ENCODE data around the gene P2RX6.
"Not testable (repeated sequence)": the region's sequence is repeated elsewhere in the genome, so short reads cannot be mapped to it uniquely, and the experiment has no call there.

Gene P2RX6

GRCh38 chr22:21031545-21032036 is 16.6 kb downstream of the P2RX6 start:
- DNase-seq (ENCODE audit: low read depth in 2 of 2) = no peak

- no peak for DNase-seq (ENCODE audit: low read depth in 2 of 2)
Measured at GRCh38 chr22:21032037-21032867, 17.3 kb downstream of the P2RX6 start, which contains the start of gene SLC7A4. Gene SLC7A4, minus strand, starts transcription at chr22:21032561. Its CDS starts 749 bp downstream, at chr22:21031812.

GRCh38 chr22:21032868-21033688 is 18.1 kb downstream of the P2RX6 start:
- no peak for DNase-seq (ENCODE audit: low read depth in 2 of 2)

- no peak for DNase-seq (ENCODE audit: low read depth in 2 of 2)
Measured at GRCh38 chr22:21033895-21034294, 18.9 kb downstream of the P2RX6 start.

GRCh38 chr22:21034989-21035388 is 20.0 kb downstream of the P2RX6 start:
- no peak for DNase-seq (ENCODE audit: low read depth in 2 of 2)

GRCh38 chr22:21038405-21038804 is 23.4 kb downstream of the P2RX6 start:
- no peak for DNase-seq (ENCODE audit: low read depth in 2 of 2)

- DNase-seq (ENCODE audit: low read depth in 2 of 2) = not testable (repeated sequence)
Measured at GRCh38 chr22:21039158-21039557, 24.2 kb downstream of the P2RX6 start.

- DNase-seq (ENCODE audit: low read depth in 2 of 2) = no peak
Measured at GRCh38 chr22:21041937-21042336, 27.0 kb downstream of the P2RX6 start.

DNA sequence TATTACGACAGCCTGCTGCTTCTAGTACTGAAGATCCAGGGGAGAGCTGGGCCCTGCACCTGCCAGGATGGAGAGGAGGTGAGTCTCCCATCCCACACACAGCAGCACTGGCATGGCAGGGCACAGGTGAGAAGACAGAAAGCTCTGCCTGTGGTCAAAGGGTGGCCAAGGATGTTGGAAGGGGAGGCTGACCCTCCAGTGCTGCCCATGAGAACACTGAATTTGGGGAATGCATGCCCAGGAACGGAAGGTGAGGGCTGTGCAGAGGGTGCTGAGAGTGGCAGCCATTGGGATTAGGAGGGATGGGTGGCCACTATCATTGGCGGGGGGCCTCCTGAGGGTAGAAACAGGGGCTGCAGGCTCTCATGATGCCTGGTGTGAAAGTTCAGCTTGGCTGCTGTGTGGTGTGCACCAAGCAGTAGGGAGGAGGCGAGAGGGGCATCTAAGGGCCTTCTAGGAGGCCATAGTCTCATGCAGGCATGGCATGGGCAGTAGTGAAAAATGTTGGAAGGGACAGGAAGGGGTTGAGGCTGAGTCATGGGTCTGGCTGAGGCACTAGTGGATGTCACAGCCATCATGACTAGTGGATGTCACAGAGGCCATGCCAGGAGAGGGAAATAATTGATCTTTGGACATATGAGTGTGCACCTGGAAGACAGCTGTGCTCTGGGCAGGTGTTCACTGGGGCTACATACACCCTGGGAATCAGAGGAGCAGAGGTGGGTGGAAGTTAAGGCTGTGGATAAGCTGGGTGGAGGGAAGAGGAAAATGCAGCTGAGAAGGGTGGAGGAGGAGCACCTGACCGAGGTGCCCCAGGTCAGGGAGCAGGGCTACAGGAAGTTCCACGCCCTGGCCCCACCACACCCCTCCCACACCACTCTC is 28.3 kb downstream of the P2RX6 start:
- DNase-seq (ENCODE audit: low read depth in 2 of 2) = no peak

GRCh38 chr22:21043860-21044535 is 29.0 kb downstream of the P2RX6 start:
- DNase-seq (ENCODE audit: low read depth in 2 of 2) = no peak

DNA sequence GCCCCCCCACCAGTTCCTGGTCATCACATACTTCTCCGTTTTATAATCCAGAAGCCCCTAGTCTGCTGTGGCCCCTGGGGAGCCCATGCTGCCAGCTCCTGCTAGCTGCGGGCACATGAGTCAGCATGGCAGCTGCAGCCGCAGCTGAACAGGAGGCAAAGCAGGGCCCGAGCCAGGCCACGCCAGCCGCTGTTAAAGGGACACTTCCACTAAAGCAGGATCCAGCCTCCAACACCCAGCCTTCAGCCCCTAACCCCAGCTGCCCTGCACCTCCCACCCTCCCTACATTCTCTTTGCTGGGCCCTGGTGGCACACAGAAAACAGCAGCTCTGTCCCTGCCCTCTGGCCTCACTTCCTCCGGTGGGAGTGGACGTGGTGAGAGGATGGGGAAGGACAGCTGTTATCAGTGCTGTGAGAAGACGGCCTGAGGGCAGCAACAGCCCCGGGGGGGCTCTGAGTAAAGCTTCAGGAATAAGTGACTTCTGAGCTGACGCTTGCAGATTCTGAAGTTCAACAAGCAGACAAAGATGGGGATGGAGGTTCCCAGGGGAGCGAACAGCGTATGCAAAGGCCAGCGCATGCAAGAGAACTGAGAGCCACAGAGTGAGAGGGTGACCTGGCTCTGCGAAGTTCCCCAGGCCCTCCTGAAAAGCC is 30.1 kb downstream of the P2RX6 start:
- DNase-seq (ENCODE audit: low read depth in 2 of 2) = no peak

DNA sequence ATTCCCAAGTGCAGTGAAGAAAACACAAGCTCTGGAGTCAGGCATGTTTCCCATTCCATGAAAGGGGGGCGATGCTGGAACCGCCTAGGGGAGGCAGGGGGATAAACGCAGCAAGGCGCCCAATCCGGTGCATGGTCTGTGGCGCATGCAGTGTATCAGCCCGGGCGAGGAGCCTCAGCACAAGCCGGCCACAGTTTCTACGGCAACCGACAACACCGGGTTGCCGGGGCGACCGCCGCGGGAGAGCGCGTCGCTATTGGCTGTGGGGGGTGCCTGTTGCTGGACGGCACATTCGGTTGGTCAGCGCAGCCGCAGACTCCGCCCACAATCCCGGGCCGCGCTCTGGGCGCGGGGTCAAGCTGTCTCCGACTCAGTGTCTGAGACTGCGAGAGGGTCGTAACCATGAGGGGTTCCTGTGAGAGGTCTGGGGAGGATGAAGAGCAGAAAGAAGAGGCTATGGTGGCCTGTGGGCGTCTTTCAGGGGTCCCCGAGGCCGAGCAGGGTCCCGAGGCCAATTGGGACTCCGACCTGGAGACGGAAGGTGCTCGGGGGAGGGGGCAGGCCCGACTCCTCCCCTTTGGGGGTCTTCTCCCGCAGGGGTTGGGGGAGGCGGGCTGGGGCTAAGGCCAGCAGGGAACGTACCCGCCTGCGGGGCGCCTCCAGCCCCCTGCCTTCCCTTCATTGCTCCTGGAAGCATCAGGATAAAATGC is 30.8 kb downstream of the P2RX6 start, which contains the start of gene LRRC74B:
Gene LRRC74B, plus strand, starts transcription at position 362 of the 710 bp plus-strand sequence. Its CDS starts 41 bp downstream, at position 403.
- DNase-seq (ENCODE audit: low read depth in 2 of 2) = peak; percentile 58 to 60

DNA sequence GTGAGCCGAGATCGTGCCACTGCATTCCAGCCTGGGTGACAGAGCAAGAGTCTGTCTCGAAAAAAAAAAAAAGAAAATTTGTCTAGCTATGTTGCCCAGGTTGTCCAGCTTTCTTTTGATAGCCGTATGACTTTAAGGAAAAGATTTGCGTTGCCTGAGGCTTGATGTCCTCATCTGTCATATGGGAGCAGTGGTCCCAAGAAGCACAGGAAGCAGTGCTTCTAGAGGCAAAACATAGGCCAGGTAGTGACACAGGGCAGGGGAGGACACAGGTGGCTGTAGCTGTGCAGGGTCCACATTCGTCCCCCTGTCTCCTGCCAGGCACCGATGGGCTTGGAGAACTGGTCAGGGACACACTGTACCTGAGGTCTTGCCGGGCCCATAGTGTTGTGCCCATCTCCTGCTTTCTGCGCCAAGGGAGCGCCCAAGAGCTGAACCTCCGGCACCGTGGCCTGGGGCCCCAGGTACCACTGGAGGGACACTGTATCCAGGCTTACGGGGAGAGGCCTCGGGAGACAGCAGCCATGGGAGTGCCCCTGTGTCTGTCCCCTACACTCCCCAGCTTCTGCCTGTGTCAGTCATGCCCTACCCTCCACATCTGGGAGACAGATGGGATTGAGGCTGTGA is 32.2 kb downstream of the P2RX6 start:
- DNase-seq (ENCODE audit: low read depth in 2 of 2) = no peak

- no peak for DNase-seq (ENCODE audit: low read depth in 2 of 2)
Measured at GRCh38 chr22:21047730-21048129, 32.8 kb downstream of the P2RX6 start.

- not testable (repeated sequence) for DNase-seq (ENCODE audit: low read depth in 2 of 2)
Measured at GRCh38 chr22:21048448-21048847, 33.5 kb downstream of the P2RX6 start.

GRCh38 chr22:21048965-21049364 is 34.0 kb downstream of the P2RX6 start:
- DNase-seq (ENCODE audit: low read depth in 2 of 2) = not testable (repeated sequence)

DNA sequence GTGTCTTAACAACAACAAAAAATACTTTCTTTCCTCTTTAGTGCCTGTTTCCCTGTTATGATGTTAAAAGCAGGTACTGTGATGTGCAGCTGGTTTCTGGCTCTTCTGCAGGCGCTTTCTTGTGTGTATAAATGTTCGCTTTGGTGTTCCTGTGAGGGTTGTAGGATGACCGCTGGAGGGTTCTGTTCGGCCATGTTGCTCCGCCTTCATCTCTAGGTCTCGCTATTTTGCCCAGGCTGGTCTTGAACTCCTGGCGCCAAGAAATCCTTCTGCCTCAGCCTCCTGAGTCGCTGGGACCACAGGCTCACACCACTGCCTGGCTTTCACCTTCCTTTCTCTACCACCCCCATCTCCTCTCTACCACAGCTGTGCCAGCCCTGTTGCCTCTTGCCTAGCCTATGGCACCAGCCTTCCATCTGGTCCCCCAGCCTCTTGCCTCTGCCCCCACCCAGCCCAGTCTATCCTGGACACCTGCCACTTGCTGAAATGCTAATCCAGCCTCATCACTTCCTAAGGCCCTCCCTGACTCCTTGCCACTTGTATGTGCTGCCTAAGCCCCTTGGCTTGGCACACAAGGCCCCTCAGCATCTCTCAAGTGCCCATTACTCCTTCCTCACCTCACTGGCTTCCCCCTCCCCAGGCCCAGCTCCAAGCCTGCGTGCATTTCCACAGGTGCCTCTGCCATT is 36.3 kb downstream of the P2RX6 start:
- no peak for DNase-seq (ENCODE audit: low read depth in 2 of 2)

DNA sequence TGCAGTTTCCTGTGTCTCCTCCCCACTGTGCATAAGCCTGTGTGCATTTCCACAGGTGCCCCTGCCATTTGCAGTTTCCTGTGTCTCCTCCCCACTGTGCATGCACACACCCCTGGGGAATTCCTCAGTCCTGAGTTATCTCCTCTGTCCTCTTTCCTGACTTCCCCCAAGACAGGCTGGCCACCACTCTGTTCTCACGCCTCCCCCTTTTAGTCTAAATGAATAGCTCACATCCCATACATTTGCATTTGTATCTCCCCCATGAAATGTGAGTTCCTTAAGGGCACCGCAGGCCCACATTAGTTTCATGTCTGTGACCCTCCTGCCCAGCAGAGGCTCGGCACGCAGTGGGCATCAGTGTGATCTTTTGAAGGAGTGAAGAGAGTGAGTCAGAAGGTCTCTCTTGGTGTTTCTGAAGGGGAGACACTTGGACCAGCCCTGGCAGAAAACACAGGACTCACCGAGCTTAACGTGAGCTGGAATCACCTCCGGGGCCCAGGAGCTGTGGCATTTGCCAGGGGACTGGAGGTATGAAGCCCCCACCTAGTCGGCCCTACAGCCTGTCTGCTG is 37.0 kb downstream of the P2RX6 start:
- DNase-seq (ENCODE audit: low read depth in 2 of 2) = no peak

Measured in activated CD4-positive, alpha-beta T cell treated with anti-CD3 and anti-CD28 coated beads for 24 hours (primary cell).